IgD-negative memory B cell (primary cell): Measurements from ENCODE around the gene KDM5C. TPM values are rescaled to one million over a fixed set of nuclear protein-coding genes. Genes with fewer than 3 reads are reported as not detected.

Experiments
- H3K27ac Mint-ChIP-seq, 3 donors: one replicate each; pipeline ENCODE4 v1.8.0; 2020 to 2022; ENCODE audit warnings: mild to moderate bottlenecking in 3 of 3, mixed read lengths in 3 of 3, moderate library complexity in 1 of 3
- H3K27me3 Mint-ChIP-seq: one replicate; pipeline ENCODE4 v1.8.0; 2021; ENCODE audit warnings: mixed read lengths
- H3K36me3 Mint-ChIP-seq: one replicate; pipeline ENCODE4 v1.8.0; 2020; ENCODE audit warnings: mild to moderate bottlenecking, mixed read lengths
- H3K4me1 Mint-ChIP-seq, 3 donors: one replicate each; pipeline ENCODE4 v1.8.0; 2020 to 2022; ENCODE audit warnings: mixed read lengths in 3 of 3, mild to moderate bottlenecking in 1 of 3
- H3K4me3 Mint-ChIP-seq, 4 donors: one replicate each; pipeline ENCODE4 v1.8.0; 2020 to 2022; ENCODE audit warnings: mild to moderate bottlenecking in 4 of 4, mixed read lengths in 4 of 4, moderate library complexity in 3 of 4
- H3K9me3 Mint-ChIP-seq, 3 donors: one replicate each; pipeline ENCODE4 v1.8.0; 2020 to 2021; ENCODE audit warnings: mixed read lengths in 3 of 3, mild to moderate bottlenecking in 1 of 3
- polyA plus RNA-seq: library from polyadenylated mRNA; unstranded; fragments of 300-500 nt; fragmentation: Illumina TruSeq; gene quantifications from one replicate; pipeline ENCODE4 v1.2.3, GENCODE V29; 2021

KDM5C gene
- polyA plus RNA-seq: 35.4 TPM

DNA sequence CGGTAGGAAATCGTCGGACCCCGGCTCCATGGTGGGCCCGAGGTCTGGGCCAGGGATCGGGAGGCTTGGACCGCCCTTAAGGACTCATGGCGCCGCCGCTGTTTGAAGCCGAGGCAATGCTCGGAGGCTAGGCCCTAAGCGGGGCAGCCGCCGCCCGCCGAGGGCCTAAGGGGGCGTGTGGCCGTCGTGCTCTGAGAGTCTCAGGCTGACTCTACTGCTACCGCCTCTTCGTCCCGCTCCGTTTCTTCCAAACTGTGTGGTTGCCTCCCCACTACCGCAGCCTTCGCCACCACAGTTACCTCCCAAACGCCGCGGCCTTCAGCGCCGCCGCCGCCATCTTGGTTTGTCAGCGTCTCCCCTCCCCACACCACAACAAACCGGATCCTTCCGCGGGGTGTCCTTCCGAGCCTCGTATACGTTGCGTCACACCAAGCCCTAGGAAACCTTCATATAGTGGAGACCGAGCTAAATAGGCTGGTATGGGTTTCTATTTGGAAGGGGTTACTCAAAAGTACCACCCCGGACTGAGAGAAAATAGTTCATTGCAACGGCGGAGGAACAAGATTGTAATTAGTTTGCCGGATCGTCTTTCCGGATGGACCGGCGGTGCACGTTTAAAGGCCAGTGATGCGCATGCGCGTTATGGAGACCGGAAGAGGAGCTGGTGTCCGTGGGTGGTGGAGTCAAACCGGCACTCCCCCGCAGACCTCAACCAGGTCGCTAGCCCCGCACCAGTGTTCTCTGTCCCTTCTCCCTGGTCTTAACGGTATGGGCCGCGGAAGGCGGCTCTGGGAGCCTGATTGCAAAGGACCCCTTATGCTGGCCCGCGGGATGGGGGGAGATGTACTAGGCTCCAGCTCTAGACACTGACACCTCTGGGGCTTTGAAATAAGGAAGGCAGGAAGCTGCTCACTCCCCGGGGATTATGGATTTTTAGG is at the start of gene KDM5C:
Gene KDM5C (minus strand): TSS at position 348 of the 938 bp plus-strand sequence. CDS start 318 bp downstream, at position 30.
- Mint-ChIP-seq H3K4me3 (peak within 1 kb of the TSS; percentile 91 to 99 (median 98)), H3K27me3 (peaks cover 2% of the 10 kb centered on the region), H3K36me3 (no peaks in the 10 kb centered on the region), H3K27ac (peak within 1 kb of the TSS; percentile 98 to 100 (median 99)), H3K9me3 (no peaks in the 10 kb centered on the region), H3K4me1 (peaks cover 27 to 50% (median 37%) of the 10 kb centered on the region in 3 donors)

DNA sequence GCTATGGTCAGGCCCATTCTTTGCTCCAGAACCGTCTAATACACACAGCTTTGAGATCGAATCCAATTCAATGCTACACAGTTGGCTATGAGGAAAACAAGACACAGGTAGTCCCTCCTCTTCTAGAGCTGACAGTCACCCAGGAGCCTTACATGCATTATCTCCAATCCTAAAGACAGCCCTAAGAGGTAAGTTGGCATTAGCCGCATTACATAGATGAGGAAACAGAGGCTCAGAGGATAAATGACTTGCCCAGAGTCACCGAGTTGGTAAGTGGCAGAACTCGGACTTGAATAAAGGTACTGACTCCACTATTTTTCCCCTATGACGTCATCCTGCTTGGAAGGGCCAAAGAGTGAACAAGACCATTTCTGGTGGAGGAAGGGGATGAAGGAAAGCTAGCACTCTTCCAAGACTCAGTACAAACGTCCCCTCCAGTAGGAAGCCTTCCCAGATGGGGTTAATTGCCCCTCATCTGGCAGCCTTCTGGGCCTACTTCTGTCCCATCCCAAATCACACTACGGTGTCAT is 47.9 kb upstream of the KDM5C start:
- no peaks in the 10 kb centered on the region for H3K27me3 Mint-ChIP-seq
- H3K36me3 Mint-ChIP-seq: no peaks in the 10 kb centered on the region
- no peaks in the 10 kb centered on the region for H3K9me3 Mint-ChIP-seq
- no peak overlapping the region for H3K27ac Mint-ChIP-seq
- H3K4me3 Mint-ChIP-seq: no peak overlapping the region
- no peaks in the 10 kb centered on the region for H3K4me1 Mint-ChIP-seq

DNA sequence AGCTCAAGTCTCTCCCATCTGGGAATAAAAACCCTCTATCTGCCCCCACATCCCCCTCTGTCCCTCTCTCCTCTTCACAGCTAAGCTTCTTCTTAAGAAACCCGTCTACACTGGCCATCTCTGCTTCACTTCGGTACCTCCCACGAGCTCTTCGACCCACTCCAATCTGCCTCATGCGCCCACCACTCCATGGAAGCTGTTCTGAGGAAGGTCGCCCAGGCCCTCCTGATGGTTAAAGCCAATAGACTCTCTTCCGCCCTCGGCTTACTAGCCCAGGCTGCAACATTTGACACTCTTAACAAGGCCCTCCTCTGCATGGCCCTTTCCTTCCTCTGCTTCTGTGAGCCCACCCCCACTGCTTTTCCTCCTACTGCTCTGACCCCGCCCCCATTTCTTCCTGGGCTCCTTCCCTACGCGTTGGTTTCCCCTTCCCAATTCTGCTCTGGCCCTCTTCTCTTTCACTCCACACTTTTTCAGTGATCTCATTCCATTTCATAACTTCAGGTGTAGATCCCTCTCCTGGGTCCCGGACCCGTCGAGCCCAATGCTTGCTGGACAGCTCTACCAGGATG is 44.6 kb upstream of the KDM5C start:
- Mint-ChIP-seq H3K4me1 (no peaks in the 10 kb centered on the region), H3K9me3 (peaks cover 0 to 2% (median 0%) of the 10 kb centered on the region in 3 donors), H3K4me3 (no peak overlapping the region), H3K36me3 (no peaks in the 10 kb centered on the region), H3K27ac (no peak overlapping the region), H3K27me3 (peaks cover 7% of the 10 kb centered on the region)

DNA sequence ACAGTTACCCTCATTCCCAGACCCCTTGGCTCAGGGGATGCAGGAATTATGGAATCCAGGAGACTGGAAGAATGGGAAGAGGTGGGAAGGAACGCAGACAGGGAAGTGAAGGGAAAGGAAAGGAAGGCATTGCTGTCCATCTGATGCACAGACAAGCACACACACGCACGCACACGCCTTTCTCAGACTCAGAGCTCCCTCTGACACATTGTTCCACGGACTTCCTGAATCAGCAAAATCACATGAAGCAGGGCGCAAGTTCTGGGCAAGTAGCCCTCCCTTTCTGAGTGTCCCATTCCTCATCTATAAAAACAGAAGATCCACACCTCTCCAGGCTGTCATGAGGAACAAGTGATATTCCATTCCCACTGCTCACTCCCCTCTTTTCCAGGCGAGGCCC is 43.2 kb upstream of the KDM5C start:
- no peaks in the 10 kb centered on the region for H3K36me3 Mint-ChIP-seq
- H3K4me3 Mint-ChIP-seq: no peak overlapping the region
- peaks cover 0 to 2% (median 0%) of the 10 kb centered on the region in 3 donors for H3K9me3 Mint-ChIP-seq
- H3K27ac Mint-ChIP-seq: no peak overlapping the region
- peaks cover 0 to 2% (median 0%) of the 10 kb centered on the region in 3 donors for H3K4me1 Mint-ChIP-seq
- peaks cover 10% of the 10 kb centered on the region for H3K27me3 Mint-ChIP-seq

DNA sequence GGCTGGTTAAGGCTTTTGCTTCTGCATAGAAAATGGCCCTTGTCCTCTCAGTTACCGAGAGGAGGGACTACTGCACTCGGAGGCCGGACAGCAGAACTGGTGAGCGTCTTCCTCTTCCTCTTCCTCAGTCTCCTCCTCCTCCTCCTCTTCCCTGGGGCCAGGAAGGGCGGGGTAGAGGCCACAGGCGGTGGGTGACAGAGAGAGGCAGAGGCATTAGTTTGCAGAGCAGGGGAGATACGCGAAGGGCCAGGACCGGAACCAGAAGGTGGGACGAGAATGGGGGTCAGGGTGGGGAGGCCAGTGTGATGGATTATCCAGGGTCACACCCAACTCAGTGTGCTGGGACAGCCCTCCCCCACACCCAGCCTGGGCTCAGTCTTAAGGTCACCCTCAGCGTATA is 41.9 kb upstream of the KDM5C start:
- peaks cover 0 to 2% (median 0%) of the 10 kb centered on the region in 3 donors for H3K9me3 Mint-ChIP-seq
- peaks cover 0 to 2% (median 0%) of the 10 kb centered on the region in 3 donors for H3K4me1 Mint-ChIP-seq
- H3K36me3 Mint-ChIP-seq: no peaks in the 10 kb centered on the region
- no peak overlapping the region for H3K4me3 Mint-ChIP-seq
- peaks cover 13% of the 10 kb centered on the region for H3K27me3 Mint-ChIP-seq
- H3K27ac Mint-ChIP-seq: no peak overlapping the region

DNA sequence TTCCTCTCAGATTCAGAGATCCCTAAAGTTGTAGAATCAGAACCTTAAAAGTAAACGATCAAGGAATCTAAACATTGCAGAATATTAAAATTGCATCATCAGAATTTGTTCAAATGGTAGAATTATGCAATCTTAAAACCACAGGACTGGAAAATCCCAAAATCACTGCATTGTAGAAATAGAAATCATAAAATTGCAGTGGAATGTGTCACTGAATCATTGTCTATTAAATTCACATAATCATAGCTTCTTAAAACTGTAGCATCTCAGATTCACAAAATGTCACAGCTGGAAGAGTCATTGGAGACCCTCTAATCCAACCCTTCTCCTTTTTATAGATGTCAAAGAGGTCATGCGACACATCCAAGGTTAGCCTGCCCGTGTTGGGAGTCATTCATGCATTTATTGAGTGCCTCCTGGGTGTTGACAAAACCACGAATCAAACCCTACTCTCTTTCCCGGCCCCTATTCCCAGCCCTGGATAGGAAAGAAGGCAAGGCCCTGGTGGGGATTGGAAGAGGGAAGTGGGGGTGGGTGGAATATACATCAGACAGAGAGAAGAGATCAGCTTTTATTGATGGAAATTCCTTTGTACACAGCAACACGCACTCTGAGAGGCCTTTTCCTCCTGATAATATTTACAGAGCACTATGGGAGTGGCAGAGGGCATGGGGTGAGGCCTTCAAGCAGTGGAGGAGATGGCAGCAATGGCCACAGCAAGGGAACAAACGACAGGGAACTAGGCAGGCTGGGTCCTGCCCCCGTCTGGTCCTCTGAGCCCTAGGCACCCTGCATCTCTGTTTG is 41.0 kb upstream of the KDM5C start:
- H3K9me3 Mint-ChIP-seq: peaks cover 0 to 2% (median 0%) of the 10 kb centered on the region in 3 donors
- H3K4me1 Mint-ChIP-seq: peaks cover 0 to 4% (median 2%) of the 10 kb centered on the region in 3 donors
- no peak overlapping the region for H3K4me3 Mint-ChIP-seq
- H3K27ac Mint-ChIP-seq: no peak overlapping the region
- H3K27me3 Mint-ChIP-seq: peaks cover 15% of the 10 kb centered on the region
- H3K36me3 Mint-ChIP-seq: no peaks in the 10 kb centered on the region

DNA sequence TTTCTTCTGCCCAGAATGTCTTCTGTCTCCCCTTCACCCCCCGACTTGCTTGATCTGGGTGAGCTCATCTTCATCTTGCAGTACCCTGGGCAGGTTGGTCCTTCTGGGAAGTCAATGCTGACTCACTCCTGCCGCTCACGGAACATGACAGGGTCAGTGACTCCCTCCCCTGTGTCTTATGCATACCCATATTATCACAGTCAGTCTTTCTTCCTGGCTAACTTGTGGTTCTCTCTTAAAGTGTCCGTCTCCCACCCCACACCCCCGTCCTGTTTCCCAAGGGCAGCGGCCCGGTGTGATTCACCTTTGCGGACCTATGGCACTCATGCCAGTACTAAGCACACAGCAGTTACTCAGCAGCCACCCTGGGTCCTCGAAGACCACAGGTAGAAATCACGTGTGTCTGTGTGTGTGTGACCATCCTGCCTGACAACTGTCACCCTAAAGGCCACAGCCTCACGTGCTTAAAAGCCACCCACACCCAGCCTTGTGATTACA is 38.6 kb upstream of the KDM5C start:
- H3K27ac Mint-ChIP-seq: no peak overlapping the region
- peaks cover 21% of the 10 kb centered on the region for H3K27me3 Mint-ChIP-seq
- H3K4me1 Mint-ChIP-seq: peaks cover 0 to 4% (median 2%) of the 10 kb centered on the region in 3 donors
- H3K9me3 Mint-ChIP-seq: peaks cover 0 to 2% (median 0%) of the 10 kb centered on the region in 3 donors
- H3K4me3 Mint-ChIP-seq: no peak overlapping the region
- H3K36me3 Mint-ChIP-seq: no peaks in the 10 kb centered on the region

DNA sequence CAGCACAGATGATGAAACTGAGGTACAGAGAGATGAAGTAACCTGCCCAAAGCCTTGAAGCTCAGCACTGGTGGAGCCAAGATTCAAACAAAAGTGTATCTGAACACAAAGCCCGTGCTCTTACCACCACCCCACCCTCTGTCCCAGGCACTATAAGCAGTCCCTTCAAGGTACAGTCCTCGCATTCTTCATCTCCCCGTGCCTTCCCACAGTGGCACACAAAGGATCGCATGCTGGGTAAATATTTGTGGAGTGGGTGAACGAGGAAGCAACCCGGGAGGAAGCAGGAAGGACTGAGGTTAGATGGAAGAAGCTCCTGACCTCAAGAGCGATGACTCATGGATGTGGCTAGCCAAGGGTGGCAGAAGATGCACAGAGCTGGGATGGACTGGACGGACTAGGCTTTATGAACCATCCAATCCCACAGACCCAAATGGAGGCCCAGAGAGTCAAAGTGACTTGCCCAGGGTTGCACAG is 37.9 kb upstream of the KDM5C start:
- Mint-ChIP-seq H3K27ac (peak overlapping the region in 1 of 3 donors; percentile 37), H3K4me3 (no peak overlapping the region)

DNA sequence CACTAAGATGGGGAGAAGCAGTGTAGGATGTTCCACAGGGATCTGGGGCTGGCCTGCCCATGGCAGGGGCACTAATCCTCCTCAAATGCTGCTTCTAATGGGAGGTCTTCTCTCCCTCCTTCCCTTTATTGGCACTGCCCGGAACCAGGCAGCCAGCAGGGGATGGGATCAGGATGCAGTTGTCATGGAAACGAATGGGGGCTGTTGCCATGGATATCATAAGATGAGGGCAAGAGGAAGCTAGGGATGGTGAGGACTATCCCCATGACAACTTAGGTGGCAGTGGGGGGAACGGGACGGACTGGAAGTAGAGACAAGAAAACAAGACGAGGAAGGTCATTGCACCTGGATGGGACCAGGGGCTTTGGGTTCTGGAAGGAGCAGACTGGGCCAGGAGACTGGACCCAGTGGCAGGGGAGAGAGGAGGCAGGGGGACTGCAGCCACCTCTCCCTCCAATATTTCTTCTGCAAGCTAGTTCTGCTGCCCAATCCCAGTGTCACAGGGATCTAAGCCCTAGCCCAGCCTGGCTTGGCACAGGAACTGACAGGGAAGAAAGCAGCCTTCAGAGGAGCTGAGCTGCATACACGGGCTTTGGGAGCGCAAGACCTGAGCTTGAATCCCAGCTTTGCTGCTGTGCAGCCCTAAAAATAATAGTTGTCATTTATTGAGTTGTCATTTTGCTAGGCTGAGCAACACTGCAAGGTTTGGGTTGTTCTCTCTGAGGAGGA is 37.3 kb upstream of the KDM5C start:
- H3K27me3 Mint-ChIP-seq: peaks cover 23% of the 10 kb centered on the region
- peaks cover 0 to 4% (median 2%) of the 10 kb centered on the region in 3 donors for H3K4me1 Mint-ChIP-seq
- H3K9me3 Mint-ChIP-seq: peaks cover 0 to 5% (median 0%) of the 10 kb centered on the region in 3 donors
- no peaks in the 10 kb centered on the region for H3K36me3 Mint-ChIP-seq
- H3K27ac Mint-ChIP-seq: peak overlapping the region in 1 of 3 donors; percentile 73
- H3K4me3 Mint-ChIP-seq: no peak overlapping the region

More for the DNA sequence above, 37.9 kb upstream of the KDM5C start:
- peaks cover 21% of the 10 kb centered on the region for H3K27me3 Mint-ChIP-seq
- H3K4me1 Mint-ChIP-seq: peaks cover 0 to 4% (median 2%) of the 10 kb centered on the region in 3 donors
- H3K36me3 Mint-ChIP-seq: no peaks in the 10 kb centered on the region
- H3K9me3 Mint-ChIP-seq: peaks cover 0 to 3% (median 0%) of the 10 kb centered on the region in 3 donors

DNA sequence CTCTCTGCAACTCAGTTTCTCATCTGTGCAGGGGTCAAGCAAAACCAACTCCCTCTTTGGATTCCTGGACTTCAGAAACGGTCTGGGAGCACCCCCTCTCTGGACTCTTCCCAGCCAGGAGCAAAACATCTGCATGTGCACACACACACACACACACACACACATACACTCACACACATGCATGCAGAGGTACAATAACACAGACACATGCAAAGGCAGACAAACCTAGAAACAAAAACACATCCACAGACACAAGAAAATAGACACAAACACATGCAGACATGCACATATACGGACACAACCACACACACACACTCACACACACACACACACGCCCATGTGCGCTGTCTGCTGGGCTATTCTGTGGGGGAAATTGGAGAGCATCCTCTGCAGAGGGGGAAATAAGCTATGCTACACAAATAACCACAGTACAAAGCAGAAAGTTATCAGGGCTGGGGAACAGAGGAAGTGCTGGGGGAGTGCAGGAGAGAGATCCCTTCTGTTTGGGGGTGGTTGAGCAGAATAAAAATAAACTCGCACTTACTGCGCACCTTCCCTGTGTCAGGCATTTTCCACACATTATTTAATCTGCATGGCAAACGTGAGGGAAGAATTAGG is 36.5 kb upstream of the KDM5C start:
- no peak overlapping the region for H3K4me3 Mint-ChIP-seq
- peaks cover 0 to 5% (median 0%) of the 10 kb centered on the region in 3 donors for H3K9me3 Mint-ChIP-seq
- peak overlapping the region in 1 of 3 donors; percentile 73 for H3K27ac Mint-ChIP-seq
- H3K36me3 Mint-ChIP-seq: no peaks in the 10 kb centered on the region
- peaks cover 0 to 4% (median 2%) of the 10 kb centered on the region in 3 donors for H3K4me1 Mint-ChIP-seq
- H3K27me3 Mint-ChIP-seq: peaks cover 24% of the 10 kb centered on the region

DNA sequence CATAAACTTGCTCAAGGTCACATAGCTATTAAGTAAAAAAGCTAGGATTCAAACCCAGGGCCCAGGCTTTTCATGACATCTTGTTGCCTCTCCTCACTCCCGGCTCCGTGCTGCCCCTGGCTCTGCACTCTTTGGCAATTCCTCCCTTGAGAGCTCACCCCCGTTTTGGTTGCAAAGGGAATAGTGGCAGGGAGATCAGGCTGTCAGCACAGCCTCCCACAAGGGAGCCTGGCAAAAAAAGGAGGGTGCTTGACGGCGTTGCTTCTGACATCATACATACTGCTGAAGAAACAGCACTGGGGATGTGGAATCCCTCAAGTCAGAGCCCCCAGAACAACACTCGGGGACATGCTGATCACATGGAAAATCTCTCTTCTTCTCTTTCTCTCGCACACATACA is 35.8 kb upstream of the KDM5C start:
- Mint-ChIP-seq H3K4me3 (no peak overlapping the region), H3K4me1 (peaks cover 0 to 4% (median 2%) of the 10 kb centered on the region in 3 donors), H3K36me3 (no peaks in the 10 kb centered on the region), H3K27me3 (peaks cover 25% of the 10 kb centered on the region), H3K9me3 (peaks cover 0 to 2% (median 0%) of the 10 kb centered on the region in 3 donors), H3K27ac (no peak overlapping the region)

DNA sequence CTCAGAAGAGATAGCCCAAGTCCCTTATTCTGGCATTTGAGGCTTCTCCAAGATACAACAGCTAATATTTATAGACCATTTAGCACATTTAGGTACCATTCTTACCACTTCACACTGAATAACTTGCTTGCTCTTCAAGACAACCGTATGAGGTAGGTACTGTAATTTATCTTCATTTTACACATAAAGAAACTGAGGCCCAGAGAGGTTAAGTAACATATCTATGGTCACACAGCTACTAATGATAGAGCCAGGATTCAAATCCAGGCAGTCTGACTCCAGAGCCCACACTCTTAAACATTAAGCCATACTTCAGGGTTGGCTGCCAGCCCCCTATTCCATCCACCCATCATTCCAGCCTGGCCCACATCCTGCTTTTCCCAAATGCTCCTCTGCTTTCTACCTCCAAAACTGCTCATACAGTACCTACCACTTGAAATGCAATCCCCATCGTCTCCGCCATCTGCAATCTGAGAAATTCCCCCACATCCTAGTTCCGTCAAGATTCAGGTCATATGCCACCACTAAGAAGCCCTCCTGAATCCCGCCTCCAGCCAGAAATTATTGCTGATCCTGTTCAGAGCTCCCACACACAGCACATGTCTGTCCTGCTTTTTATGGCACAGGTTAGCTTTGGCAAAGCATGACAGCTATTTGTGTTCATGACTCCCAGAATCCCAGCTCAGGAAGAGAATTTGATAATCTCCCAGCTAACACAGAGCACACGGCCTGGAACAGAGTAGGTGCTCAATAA is 32.8 kb upstream of the KDM5C start:
- H3K27me3 Mint-ChIP-seq: peaks cover 19% of the 10 kb centered on the region
- H3K27ac Mint-ChIP-seq: no peak overlapping the region
- H3K4me3 Mint-ChIP-seq: no peak overlapping the region
- H3K36me3 Mint-ChIP-seq: no peaks in the 10 kb centered on the region
- peaks cover 0 to 4% (median 0%) of the 10 kb centered on the region in 3 donors for H3K4me1 Mint-ChIP-seq
- H3K9me3 Mint-ChIP-seq: peaks cover 0 to 2% (median 0%) of the 10 kb centered on the region in 3 donors

DNA sequence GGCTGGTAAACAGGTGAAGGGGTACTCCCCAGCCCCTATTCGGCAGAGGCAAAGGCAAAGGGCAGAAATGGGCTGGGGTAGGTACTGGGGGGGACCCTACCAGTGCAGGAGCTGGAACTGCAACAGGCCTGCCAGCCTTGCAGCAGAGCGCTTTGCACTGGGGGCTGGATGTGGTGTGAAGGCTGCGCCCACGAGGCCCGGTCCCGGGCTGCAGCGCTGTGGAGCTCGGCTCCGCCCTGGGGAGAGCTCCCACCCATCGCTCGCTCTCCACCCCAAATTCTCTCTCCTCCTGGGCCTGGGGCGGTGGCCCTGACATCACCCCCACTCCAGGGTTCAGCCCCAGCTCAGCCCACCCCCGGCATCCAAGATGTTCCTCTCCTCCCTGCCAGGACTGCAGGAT is 32.2 kb upstream of the KDM5C start:
- no peak overlapping the region for H3K27ac Mint-ChIP-seq
- H3K4me1 Mint-ChIP-seq: peaks cover 0 to 4% (median 0%) of the 10 kb centered on the region in 3 donors
- H3K4me3 Mint-ChIP-seq: no peak overlapping the region
- H3K36me3 Mint-ChIP-seq: no peaks in the 10 kb centered on the region
- H3K9me3 Mint-ChIP-seq: peaks cover 0 to 2% (median 0%) of the 10 kb centered on the region in 3 donors
- H3K27me3 Mint-ChIP-seq: peaks cover 17% of the 10 kb centered on the region
